HS-27A (cell line): ENCODE measurements around the gene CYTL1.
"Not testable (repeated sequence)": the region's sequence is repeated elsewhere in the genome, so short reads cannot be mapped to it uniquely, and the experiment has no call there.

Experiments
- DNase-seq: peaks from one replicate; pipeline ENCODE4 v3.0.0-alpha.2; 2012; ENCODE audit warnings: low read depth, missing footprints

The CYTL1 gene

DNA sequence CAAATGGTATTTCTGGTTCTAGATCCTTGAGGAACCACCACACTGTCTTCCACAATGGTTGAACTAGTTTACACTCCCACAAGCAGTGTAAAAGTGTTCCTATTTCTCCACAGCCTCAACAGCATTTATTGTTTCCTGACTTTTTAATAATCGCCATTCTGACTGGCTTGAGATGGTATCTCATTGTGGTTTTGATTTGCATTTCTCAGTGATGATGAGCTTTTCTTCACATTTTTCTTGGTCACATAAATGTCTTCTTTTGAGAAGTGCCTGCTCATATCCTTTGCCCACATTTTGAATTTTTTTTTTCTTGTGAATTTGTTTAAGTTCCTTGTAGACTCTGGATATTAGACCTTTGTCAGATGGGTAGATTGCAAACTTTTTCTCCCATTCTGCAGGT, 22.3 kb downstream of the CYTL1 start:
- DNase-seq, result not testable (repeated sequence)

GRCh38 chr4:4995908-4996265, 23.4 kb downstream of the CYTL1 start:
- DNase-seq, result no peak

GRCh38 chr4:4995103-4995907, 24.0 kb downstream of the CYTL1 start:
- DNase-seq, result peak; percentile 29

GRCh38 chr4:4994312-4995097, 24.8 kb downstream of the CYTL1 start:
- DNase-seq, result no peak

DNA sequence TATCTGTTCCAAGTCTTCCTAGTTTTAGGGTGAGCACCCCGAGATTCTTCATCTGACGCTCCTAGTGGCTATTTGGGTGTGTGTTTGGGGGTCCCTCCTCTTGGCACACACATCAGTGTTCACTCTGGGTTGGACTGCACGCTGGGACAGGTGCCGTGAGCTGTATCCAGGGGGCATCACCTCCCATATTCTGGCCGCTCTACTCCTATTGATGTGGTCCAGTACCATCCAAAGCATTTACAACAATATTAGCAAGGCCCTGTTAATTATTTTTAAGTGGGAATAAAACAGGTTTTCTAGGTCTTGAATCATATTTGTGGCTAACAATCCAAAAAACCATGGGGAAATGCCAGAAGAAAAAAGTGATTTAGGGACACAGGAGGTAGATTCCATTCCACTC, 26.4 kb downstream of the CYTL1 start:
- no peak for DNase-seq

DNA sequence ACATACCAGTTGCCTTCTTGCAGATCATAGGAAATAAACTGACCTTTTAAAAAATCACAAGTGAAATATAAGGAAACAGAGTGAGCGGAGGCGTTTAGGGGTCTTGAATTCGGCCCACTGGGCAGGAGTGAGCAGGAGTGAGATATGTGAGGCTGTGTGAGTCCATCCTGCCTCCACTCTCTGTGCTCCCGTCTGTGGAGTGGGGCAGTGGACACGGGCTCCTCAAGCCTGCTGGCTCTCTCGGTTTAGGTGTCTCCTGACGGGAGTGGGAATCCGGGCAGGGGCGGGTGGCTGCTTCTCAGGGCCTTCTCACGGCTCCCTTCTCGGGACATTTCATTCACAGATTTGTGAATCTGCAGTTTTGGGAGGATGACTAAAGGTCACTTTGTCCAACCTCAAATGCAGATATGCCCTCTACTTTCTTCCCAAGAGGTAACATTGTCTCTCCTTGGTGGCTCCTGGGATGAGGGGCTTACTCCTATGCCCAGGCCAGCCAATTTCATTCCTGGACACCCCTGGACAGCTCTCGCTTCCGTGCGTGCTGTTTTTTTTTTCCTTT, 27.6 kb downstream of the CYTL1 start:
- no peak for DNase-seq

DNA sequence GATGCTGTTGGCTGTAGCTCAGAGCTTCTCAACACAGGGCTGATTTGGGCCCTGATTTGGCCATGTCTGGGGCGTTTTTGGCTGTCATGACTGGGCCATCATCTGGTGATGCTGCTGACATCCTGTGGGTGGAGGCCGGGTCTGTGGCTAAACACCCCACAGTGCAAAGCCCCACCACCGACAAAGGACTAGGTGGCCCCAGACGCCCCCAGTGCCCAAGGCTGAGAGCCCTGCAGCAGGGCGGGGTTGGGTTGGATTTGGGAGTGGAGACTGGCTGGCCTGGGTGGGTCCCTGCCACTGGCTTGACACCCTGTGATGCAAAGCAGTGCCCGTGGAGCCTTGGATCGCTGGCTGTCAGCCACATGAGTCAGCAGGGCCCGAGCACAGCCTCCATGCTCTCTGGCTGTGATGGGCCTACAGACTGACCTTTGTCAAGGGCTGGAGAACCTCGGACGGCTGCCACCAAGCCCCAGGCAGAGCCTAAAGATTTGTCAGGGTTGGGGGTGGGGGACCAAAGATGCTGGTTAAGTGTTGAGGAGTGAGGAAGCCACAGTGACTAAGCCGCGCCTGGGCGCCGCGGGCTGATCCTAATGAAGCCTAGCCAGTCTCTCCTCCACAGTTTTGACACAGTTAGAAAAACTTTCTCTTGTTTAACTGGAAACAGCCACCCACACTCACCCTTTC, 28.3 kb downstream of the CYTL1 start:
- DNase-seq, result peak; percentile 72

GRCh38 chr4:4990329-4990728, 28.9 kb downstream of the CYTL1 start:
- no peak for DNase-seq

DNA sequence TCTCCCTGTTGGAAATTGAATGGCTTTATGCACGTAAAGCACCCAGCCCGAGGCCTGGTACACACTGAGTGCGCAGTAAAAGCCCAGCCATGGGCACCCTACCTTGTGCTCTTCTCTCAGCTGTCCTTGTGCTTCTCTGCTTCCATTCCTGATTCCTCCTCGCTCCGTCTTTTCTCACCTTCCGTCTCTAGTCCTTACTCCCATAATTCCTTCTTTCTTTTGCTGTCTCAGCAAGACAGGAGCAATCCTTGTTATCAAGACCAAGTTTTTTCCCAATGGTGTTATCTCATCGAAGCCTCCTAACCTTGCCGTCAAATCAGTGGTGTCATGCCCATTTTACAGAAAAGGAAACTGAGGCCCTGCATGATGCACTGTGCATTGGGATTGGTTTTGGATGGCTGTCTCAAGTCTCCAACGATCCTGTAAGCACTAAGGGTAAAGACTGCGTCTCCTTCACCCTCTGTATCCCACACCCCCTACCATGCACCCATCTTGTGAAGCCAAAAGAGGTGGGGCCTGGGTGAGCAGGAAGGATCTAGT, 30.1 kb downstream of the CYTL1 start:
- DNase-seq, result no peak

DNA sequence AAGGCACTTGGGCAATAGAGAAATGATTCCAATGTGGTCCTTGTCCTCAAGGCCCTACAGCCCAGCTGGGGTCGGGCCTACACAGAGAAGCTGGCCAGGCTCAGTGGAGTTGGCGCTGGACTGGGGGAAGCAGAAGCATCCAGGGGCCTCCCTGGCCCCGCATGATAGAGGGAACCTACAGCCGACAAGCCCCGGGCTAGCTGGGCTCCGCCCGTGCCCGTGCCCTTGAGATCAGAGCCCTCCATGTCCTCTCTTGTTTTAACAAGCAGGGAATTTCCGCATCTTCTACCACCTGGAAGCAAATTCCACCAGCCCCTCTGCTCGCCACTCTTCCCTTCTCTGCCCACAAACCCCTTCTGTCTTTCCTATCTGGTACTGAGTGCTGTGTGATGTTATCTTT, 31.6 kb downstream of the CYTL1 start:
- DNase-seq, result no peak

DNA sequence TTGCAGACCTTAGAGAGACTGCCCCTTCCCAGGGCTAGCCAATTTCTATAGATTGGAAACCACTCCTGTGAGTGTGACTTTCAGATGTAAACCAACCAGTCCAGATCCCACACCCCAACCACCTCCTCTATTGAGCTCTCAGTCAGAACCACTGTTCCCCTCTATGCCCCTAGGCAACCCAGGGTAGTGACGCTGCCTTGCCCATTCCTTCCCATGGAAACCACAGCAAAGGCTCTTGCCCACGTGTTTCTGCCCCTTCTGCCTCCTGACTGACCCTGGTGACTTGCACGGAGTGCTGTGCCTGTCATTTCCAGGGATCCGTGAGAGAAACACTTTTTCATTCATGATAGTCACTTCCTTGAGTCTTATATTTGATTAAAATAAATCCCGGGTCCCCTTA, 32.4 kb downstream of the CYTL1 start:
- DNase-seq, result no peak

DNA sequence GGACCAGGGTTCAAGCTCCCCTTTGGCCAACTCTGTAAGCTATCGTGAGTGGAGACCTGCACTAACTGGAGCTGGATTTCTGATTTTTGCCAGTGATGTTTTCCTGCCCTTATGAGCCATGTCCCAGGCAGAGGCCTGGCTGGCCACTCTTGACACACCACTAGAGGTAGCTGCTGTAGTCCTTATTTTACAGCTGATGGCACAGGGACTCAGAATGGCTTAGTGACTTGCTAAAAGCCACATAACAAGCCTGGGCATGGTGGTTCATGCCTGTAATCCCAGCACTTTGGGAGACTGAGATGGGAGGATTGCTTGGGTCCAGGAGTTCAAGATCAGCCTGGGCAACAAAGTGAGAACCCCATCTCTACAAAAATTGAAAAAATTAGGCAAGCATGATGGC, 33.4 kb downstream of the CYTL1 start:
- DNase-seq, result no peak

DNA sequence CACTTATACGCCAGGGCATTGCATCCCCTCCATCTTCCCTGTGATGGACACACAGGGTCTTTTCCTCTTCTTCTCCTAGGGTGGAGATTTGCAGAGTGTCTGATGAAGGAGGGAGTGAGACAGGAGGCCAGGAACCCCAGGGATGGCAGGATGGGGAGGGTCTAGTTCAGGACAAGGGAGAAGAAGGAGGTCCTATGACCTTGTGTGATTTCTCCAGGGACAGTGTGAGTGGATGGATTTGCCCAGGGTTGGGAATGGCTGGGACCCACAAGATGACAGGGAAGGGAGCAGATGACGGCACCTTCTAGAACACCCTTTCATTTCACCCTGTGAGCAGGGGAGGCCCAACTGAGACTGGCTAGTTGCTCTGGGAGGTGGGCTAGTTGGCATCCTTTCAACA, 34.2 kb downstream of the CYTL1 start:
- DNase-seq, result no peak

- DNase-seq, result no peak
Observed at GRCh38 chr4:4984186-4984585, 35.1 kb downstream of the CYTL1 start.

DNA sequence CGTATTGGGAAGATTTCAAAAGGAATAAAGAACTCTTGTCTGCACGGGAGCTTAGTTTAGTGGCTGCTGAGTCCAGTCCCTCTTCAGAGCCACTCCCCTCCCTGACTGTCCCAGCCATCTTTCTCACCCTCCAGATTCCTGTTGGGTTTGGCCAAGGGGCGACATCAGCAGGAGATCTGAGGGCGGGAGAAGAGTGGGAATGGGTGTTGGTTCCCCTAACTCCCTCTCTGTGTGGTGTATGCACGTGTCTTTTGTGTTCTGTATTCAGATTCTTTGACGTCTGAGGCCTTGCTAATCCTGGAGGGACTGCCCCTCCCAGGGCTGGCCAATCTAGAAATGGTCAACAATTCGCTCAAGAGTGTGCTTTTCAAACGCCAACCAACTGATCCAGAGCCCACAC, 37.4 kb downstream of the CYTL1 start:
- DNase-seq, result no peak

- DNase-seq, result no peak
Observed at GRCh38 chr4:4981427-4981826, 37.8 kb downstream of the CYTL1 start.

- no peak for DNase-seq
Observed at GRCh38 chr4:4980621-4981230, 38.5 kb downstream of the CYTL1 start.

- DNase-seq, result no peak
Observed at GRCh38 chr4:4979971-4980370, 39.3 kb downstream of the CYTL1 start.

- DNase-seq, result no peak
Observed at GRCh38 chr4:4974727-4975126, 44.5 kb downstream of the CYTL1 start.

GRCh38 chr4:4971796-4972195, 47.5 kb downstream of the CYTL1 start:
- DNase-seq, result no peak

DNA sequence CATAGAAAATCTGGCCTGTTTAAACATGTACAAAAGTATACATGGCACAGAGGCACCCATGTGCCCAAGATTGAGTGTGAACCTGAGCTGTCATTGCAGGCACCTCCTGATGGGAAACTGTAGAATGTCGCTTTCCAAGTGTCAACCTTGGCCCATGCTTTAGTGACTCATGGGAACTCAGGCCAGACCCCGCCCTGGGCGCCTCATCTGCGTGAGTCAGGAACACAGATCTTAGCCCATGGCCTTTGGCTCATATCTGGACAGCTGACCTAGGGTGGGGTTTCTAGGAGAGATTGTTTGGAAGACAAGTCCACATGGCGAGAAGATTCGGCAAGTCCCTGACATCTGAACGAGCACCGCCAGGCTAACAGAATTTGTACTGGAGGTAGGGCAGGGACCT, 50.0 kb downstream of the CYTL1 start:
- DNase-seq, result no peak

- DNase-seq, result no peak
Observed at GRCh38 chr4:4968161-4968725, 51.0 kb downstream of the CYTL1 start.
